H1 (cell line): ENCODE data around the gene VPS51. TPM values are rescaled to one million over a fixed set of nuclear protein-coding genes. Genes with fewer than 3 reads are reported as not detected.

Source experiments
- polyA plus RNA-seq, 7 experiments: library from polyadenylated mRNA; depleted of rRNA in 3 of 7; stranded (reverse) in 5 of 7; unstranded in 2 of 7; fragments of >200 nt in 5 of 7; fragments of 200-250 nt in 2 of 7; gene quantifications; 1 replicate in 5 of 7; 2 replicates in 1 of 7; 4 replicates in 1 of 7; pipeline versions ENCODE4 v1.2.1 to v1.2.3, GENCODE V29; 2011 to 2013; ENCODE audit warnings: missing spikeins in 2 of 7, mixed read lengths in 2 of 7
- total RNA-seq: library from RNA; stranded (reverse); fragmentation: NEBNext Ultra II Directional; extraction: Animal tissue kit (Norgen Biotek cat#: 25700); gene quantifications from 2 replicates; pipeline ENCODE4 v1.2.1, GENCODE V29; 2021
- TF ChIP-seq, protein P1 (sequence below): fragments of 300-600 bp; sonication (generic); IDR thresholded peaks from 2 replicates; pipeline ENCODE4 v1.7.1; 2012; ENCODE audit warnings: low read length, moderate library complexity, mild to moderate bottlenecking, inconsistent platforms; ENCODE audit not compliant: insufficient replicate concordance

The VPS51 gene
- total and polyA plus RNA-seq, 2 of the 8 experiments (the other 6 are each of a cell fraction or from before 2014, with no cell fraction given) = 97.4 to 142 TPM

DNA sequence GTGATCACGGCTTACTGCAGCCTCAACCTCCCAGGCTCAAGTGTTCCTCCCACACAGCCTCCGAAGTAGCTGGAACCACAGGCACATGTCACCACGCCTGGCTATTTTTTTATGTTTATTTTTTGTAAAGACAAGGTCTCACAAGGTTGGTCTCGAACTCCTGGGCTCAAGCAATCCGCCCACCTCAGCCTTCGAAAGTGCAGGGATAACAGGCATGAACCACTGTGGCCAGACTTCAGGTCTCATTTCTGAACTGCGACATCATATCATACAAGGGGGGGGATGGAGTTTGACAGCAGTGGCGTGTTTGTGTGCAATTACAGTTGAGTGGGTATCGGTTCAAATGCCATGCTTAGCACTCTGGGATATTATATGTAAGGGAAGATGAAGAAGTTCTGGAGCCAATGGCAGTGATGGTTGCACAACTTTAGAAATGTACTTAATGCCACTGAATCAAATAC, 44.6 kb upstream of the VPS51 start (continued):
- TF ChIP-seq, protein P1, sequence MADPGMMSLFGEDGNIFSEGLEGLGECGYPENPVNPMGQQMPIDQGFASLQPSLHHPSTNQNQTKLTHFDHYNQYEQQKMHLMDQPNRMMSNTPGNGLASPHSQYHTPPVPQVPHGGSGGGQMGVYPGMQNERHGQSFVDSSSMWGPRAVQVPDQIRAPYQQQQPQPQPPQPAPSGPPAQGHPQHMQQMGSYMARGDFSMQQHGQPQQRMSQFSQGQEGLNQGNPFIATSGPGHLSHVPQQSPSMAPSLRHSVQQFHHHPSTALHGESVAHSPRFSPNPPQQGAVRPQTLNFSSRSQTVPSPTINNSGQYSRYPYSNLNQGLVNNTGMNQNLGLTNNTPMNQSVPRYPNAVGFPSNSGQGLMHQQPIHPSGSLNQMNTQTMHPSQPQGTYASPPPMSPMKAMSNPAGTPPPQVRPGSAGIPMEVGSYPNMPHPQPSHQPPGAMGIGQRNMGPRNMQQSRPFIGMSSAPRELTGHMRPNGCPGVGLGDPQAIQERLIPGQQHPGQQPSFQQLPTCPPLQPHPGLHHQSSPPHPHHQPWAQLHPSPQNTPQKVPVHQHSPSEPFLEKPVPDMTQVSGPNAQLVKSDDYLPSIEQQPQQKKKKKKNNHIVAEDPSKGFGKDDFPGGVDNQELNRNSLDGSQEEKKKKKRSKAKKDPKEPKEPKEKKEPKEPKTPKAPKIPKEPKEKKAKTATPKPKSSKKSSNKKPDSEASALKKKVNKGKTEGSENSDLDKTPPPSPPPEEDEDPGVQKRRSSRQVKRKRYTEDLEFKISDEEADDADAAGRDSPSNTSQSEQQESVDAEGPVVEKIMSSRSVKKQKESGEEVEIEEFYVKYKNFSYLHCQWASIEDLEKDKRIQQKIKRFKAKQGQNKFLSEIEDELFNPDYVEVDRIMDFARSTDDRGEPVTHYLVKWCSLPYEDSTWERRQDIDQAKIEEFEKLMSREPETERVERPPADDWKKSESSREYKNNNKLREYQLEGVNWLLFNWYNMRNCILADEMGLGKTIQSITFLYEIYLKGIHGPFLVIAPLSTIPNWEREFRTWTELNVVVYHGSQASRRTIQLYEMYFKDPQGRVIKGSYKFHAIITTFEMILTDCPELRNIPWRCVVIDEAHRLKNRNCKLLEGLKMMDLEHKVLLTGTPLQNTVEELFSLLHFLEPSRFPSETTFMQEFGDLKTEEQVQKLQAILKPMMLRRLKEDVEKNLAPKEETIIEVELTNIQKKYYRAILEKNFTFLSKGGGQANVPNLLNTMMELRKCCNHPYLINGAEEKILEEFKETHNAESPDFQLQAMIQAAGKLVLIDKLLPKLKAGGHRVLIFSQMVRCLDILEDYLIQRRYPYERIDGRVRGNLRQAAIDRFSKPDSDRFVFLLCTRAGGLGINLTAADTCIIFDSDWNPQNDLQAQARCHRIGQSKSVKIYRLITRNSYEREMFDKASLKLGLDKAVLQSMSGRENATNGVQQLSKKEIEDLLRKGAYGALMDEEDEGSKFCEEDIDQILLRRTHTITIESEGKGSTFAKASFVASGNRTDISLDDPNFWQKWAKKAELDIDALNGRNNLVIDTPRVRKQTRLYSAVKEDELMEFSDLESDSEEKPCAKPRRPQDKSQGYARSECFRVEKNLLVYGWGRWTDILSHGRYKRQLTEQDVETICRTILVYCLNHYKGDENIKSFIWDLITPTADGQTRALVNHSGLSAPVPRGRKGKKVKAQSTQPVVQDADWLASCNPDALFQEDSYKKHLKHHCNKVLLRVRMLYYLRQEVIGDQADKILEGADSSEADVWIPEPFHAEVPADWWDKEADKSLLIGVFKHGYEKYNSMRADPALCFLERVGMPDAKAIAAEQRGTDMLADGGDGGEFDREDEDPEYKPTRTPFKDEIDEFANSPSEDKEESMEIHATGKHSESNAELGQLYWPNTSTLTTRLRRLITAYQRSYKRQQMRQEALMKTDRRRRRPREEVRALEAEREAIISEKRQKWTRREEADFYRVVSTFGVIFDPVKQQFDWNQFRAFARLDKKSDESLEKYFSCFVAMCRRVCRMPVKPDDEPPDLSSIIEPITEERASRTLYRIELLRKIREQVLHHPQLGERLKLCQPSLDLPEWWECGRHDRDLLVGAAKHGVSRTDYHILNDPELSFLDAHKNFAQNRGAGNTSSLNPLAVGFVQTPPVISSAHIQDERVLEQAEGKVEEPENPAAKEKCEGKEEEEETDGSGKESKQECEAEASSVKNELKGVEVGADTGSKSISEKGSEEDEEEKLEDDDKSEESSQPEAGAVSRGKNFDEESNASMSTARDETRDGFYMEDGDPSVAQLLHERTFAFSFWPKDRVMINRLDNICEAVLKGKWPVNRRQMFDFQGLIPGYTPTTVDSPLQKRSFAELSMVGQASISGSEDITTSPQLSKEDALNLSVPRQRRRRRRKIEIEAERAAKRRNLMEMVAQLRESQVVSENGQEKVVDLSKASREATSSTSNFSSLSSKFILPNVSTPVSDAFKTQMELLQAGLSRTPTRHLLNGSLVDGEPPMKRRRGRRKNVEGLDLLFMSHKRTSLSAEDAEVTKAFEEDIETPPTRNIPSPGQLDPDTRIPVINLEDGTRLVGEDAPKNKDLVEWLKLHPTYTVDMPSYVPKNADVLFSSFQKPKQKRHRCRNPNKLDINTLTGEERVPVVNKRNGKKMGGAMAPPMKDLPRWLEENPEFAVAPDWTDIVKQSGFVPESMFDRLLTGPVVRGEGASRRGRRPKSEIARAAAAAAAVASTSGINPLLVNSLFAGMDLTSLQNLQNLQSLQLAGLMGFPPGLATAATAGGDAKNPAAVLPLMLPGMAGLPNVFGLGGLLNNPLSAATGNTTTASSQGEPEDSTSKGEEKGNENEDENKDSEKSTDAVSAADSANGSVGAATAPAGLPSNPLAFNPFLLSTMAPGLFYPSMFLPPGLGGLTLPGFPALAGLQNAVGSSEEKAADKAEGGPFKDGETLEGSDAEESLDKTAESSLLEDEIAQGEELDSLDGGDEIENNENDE = no peak
